Measurements from ENCODE around the gene GAR1. TPM values are rescaled to one million over a fixed set of nuclear protein-coding genes. Genes with fewer than 3 reads are reported as not detected.
A peak's percentile ranks its signal among the peaks of the same experiment; 100 is the strongest.

GAR1 gene
- total and polyA plus RNA-seq, 3 donors from 2014 or later = 14.5 to 28.5 (median 17.8) TPM

- no peak for DNase-seq
- no peak for TF ChIP-seq CTCF (IDR thresholded peaks at IDR 0.05)
- TF ChIP-seq POLR2A (IDR thresholded peaks at IDR 0.05) = no peak
- no peaks in the 10 kb centered on the region for H3K36me3 ChIP-seq (ENCODE audit: low read depth, missing control alignments)
- no peak overlapping the region for H3K27ac ChIP-seq
- H3K27me3 ChIP-seq = no peaks in the 10 kb centered on the region
- no peaks in the 10 kb centered on the region for H3K4me1 ChIP-seq
- no peaks in the 10 kb centered on the region for H3K9me3 ChIP-seq
- 82 to 95% methylated on average over 2 of the region's 2 CpGs for WGBS, 2 donors
- intact Hi-C loops (cut with DNase I; ENCODE audit: low total_unique reads) = loop anchor here (10.0 kb wide), 1 partner anchor 115 kb away; no protein-coding TSS in a partner anchor
- H3K4me3 ChIP-seq = no peak overlapping the region
These were observed 5.9 kb upstream of the GAR1 start for GRCh38 chr4:109809655-109810054.

GRCh38 chr4:109810552-109811387 is 4.8 kb upstream of the GAR1 start:
- H3K4me1 ChIP-seq = no peaks in the 10 kb centered on the region
- no peak for DNase-seq
- WGBS, 2 donors = 71% methylated on average over 11 of the region's 11 CpGs
- TF ChIP-seq CTCF (IDR thresholded peaks at IDR 0.05) (no peak), POLR2A (IDR thresholded peaks at IDR 0.05) (no peak)
- H3K9me3 ChIP-seq = no peaks in the 10 kb centered on the region
- H3K4me3 ChIP-seq = no peak overlapping the region
- no peaks in the 10 kb centered on the region for H3K27me3 ChIP-seq
- no peaks in the 10 kb centered on the region for H3K36me3 ChIP-seq (ENCODE audit: low read depth, missing control alignments)
- no peak overlapping the region for H3K27ac ChIP-seq
- intact Hi-C loops (cut with DNase I; ENCODE audit: low total_unique reads) = loop anchor here (10.0 kb wide), 1 partner anchor 116 kb away; no protein-coding TSS in a partner anchor

GRCh38 chr4:109811707-109812106 is 3.9 kb upstream of the GAR1 start:
- H3K9me3 ChIP-seq = no peaks in the 10 kb centered on the region
- no peak for TF ChIP-seq POLR2A (IDR thresholded peaks at IDR 0.05)
- TF ChIP-seq CTCF (IDR thresholded peaks at IDR 0.05) = no peak
- H3K4me3 ChIP-seq = no peak overlapping the region
- no peak overlapping the region for H3K27ac ChIP-seq
- WGBS, 2 donors = 66 to 68% methylated on average over 3 of the region's 3 CpGs
- intact Hi-C loops (cut with DNase I; ENCODE audit: low total_unique reads) = loop anchor here (10.0 kb wide), 1 partner anchor 117 kb away; no protein-coding TSS in a partner anchor
- H3K27me3 ChIP-seq = no peaks in the 10 kb centered on the region
- H3K36me3 ChIP-seq (ENCODE audit: low read depth, missing control alignments) = no peaks in the 10 kb centered on the region
- no peak for DNase-seq
- H3K4me1 ChIP-seq = peaks cover 2% of the 10 kb centered on the region

- peaks cover 8% of the 10 kb centered on the region for H3K4me1 ChIP-seq
- intact Hi-C loops (cut with DNase I; ENCODE audit: low total_unique reads) = loop anchor here (10.0 kb wide), 1 partner anchor 121 kb away; no protein-coding TSS in a partner anchor
- H3K36me3 ChIP-seq (ENCODE audit: low read depth, missing control alignments) = no peaks in the 10 kb centered on the region
- 0% methylated on average over 18 to 19 of the region's 19 CpGs for WGBS, 2 donors
- H3K27me3 ChIP-seq = no peaks in the 10 kb centered on the region
- peak overlapping the region; percentile 84 to 87 for H3K4me3 ChIP-seq
- no peak for DNase-seq
- no peak for TF ChIP-seq POLR2A (IDR thresholded peaks at IDR 0.05)
- TF ChIP-seq CTCF (IDR thresholded peaks at IDR 0.05) = no peak
- no peaks in the 10 kb centered on the region for H3K9me3 ChIP-seq
- peak overlapping the region; percentile 89 to 92 for H3K27ac ChIP-seq
These were observed 500 bp downstream of the GAR1 start for GRCh38 chr4:109816082-109816442.

Measured in testis (tissue), 3 donors.